Measurements from ENCODE around the gene TXNDC15. TPM values are rescaled to one million over a fixed set of nuclear protein-coding genes. Genes with fewer than 3 reads are reported as not detected.
A peak's percentile ranks its signal among the peaks of the same experiment; 100 is the strongest.
"Not testable (repeated sequence)": the region's sequence is repeated elsewhere in the genome, so short reads cannot be mapped to it uniquely, and the experiment has no call there.

Gene TXNDC15
- total and polyA plus RNA-seq, 5 donors from 2014 or later = 15.4 to 33.9 (median 17.4) TPM

- H3K4me3 Mint-ChIP-seq = peak overlapping the region in 1 of 4 donors; percentile 64
- H3K4me1 Mint-ChIP-seq = peaks cover 24 to 58% (median 44%) of the 10 kb centered on the region in 4 donors
- Histone ChIP-seq H3K4me3 (ENCODE audit: low read depth, low read length) (no peak overlapping the region), H3K27ac (ENCODE audit: insufficient read depth, low read length, poor library complexity, severe bottlenecking) (no peak overlapping the region), H3K36me3 (ENCODE audit: control insufficient read depth, insufficient read depth, low read length) (no peaks in the 10 kb centered on the region), H3K9me3 (ENCODE audit: control insufficient read depth in 2 of 2, low read length in 2 of 2) (no peaks in the 10 kb centered on the region), H3K27me3 (ENCODE audit: control insufficient read depth, insufficient read depth, low read length) (no peaks in the 10 kb centered on the region), H3K4me1 (ENCODE audit: control insufficient read depth, insufficient read depth, low read length, poor library complexity, severe bottlenecking) (peaks cover 29% of the 10 kb centered on the region)
- ATAC-seq (ENCODE audit: low read depth in 2 of 2) (no peak), DNase-seq (no peak)
- peak overlapping the region in 2 of 3 donors; percentile 2 to 34 for H3K27ac Mint-ChIP-seq
- H3K9me3 Mint-ChIP-seq = no peaks in the 10 kb centered on the region
- H3K27me3 Mint-ChIP-seq = no peaks in the 10 kb centered on the region
- H3K36me3 Mint-ChIP-seq = peaks cover 12% of the 10 kb centered on the region
Observed at GRCh38 chr5:134879456-134879855, 5.3 kb downstream of the TXNDC15 start.

- not testable (repeated sequence) for DNase-seq; H3K9me3 Mint-ChIP-seq; H3K27ac ChIP-seq (ENCODE audit: insufficient read depth, low read length, poor library complexity, severe bottlenecking); ATAC-seq (ENCODE audit: low read depth in 2 of 2); H3K9me3 ChIP-seq (ENCODE audit: control insufficient read depth in 2 of 2, low read length in 2 of 2); H3K4me3 Mint-ChIP-seq; H3K4me3 ChIP-seq (ENCODE audit: low read depth, low read length); H3K27me3 ChIP-seq (ENCODE audit: control insufficient read depth, insufficient read depth, low read length); H3K27me3 Mint-ChIP-seq; H3K36me3 ChIP-seq (ENCODE audit: control insufficient read depth, insufficient read depth, low read length)
- peaks cover 15% of the 10 kb centered on the region for H3K4me1 ChIP-seq (ENCODE audit: control insufficient read depth, insufficient read depth, low read length, poor library complexity, severe bottlenecking)
- Mint-ChIP-seq H3K27ac (peak overlapping the region in 2 of 3 donors; percentile 8 to 27), H3K36me3 (peaks cover 12% of the 10 kb centered on the region), H3K4me1 (peaks cover 23 to 55% (median 45%) of the 10 kb centered on the region in 4 donors)
Observed at GRCh38 chr5:134880937-134881336, 6.8 kb downstream of the TXNDC15 start.

GRCh38 chr5:134881711-134882110, 7.5 kb downstream of the TXNDC15 start:
- H3K4me1 ChIP-seq (ENCODE audit: control insufficient read depth, insufficient read depth, low read length, poor library complexity, severe bottlenecking); H3K4me3 Mint-ChIP-seq; H3K27ac ChIP-seq (ENCODE audit: insufficient read depth, low read length, poor library complexity, severe bottlenecking); H3K9me3 Mint-ChIP-seq; H3K4me3 ChIP-seq (ENCODE audit: low read depth, low read length); ATAC-seq (ENCODE audit: low read depth in 2 of 2); H3K27me3 ChIP-seq (ENCODE audit: control insufficient read depth, insufficient read depth, low read length); H3K27ac Mint-ChIP-seq; DNase-seq; H3K9me3 ChIP-seq (ENCODE audit: control insufficient read depth in 2 of 2, low read length in 2 of 2); H3K27me3 Mint-ChIP-seq; H3K36me3 ChIP-seq (ENCODE audit: control insufficient read depth, insufficient read depth, low read length): not testable (repeated sequence)
- peaks cover 12% of the 10 kb centered on the region for H3K36me3 Mint-ChIP-seq
- peaks cover 16 to 47% (median 39%) of the 10 kb centered on the region in 4 donors for H3K4me1 Mint-ChIP-seq

- Histone ChIP-seq H3K27me3 (ENCODE audit: control insufficient read depth, insufficient read depth, low read length) (no peaks in the 10 kb centered on the region), H3K36me3 (ENCODE audit: control insufficient read depth, insufficient read depth, low read length) (peaks cover 38% of the 10 kb centered on the region), H3K9me3 (ENCODE audit: control insufficient read depth in 2 of 2, low read length in 2 of 2) (no peaks in the 10 kb centered on the region), H3K4me1 (ENCODE audit: control insufficient read depth, insufficient read depth, low read length, poor library complexity, severe bottlenecking) (no peaks in the 10 kb centered on the region), H3K27ac (ENCODE audit: insufficient read depth, low read length, poor library complexity, severe bottlenecking) (no peak overlapping the region), H3K4me3 (ENCODE audit: low read depth, low read length) (no peak overlapping the region)
- H3K36me3 Mint-ChIP-seq = peaks cover 28% of the 10 kb centered on the region
- no peaks in the 10 kb centered on the region for H3K9me3 Mint-ChIP-seq
- ATAC-seq (ENCODE audit: low read depth in 2 of 2) = no peak
- H3K27me3 Mint-ChIP-seq = no peaks in the 10 kb centered on the region
- peaks cover 9 to 29% (median 17%) of the 10 kb centered on the region in 4 donors for H3K4me1 Mint-ChIP-seq
- H3K27ac Mint-ChIP-seq = peak overlapping the region in 2 of 3 donors; percentile 11 to 29
- peak overlapping the region in 1 of 4 donors; percentile 10 for H3K4me3 Mint-ChIP-seq
- DNase-seq = no peak
Observed at GRCh38 chr5:134887593-134888159, 13.5 kb downstream of the TXNDC15 start.

GRCh38 chr5:134889335-134889734, 15.2 kb downstream of the TXNDC15 start:
- no peak for ATAC-seq (ENCODE audit: low read depth in 2 of 2)

GRCh38 chr5:134891473-134891872, 17.3 kb downstream of the TXNDC15 start:
- Histone ChIP-seq H3K4me1 (ENCODE audit: control insufficient read depth, insufficient read depth, low read length, poor library complexity, severe bottlenecking) (no peaks in the 10 kb centered on the region), H3K27me3 (ENCODE audit: control insufficient read depth, insufficient read depth, low read length) (no peaks in the 10 kb centered on the region), H3K9me3 (ENCODE audit: control insufficient read depth in 2 of 2, low read length in 2 of 2) (no peaks in the 10 kb centered on the region), H3K4me3 (ENCODE audit: low read depth, low read length) (no peak overlapping the region), H3K36me3 (ENCODE audit: control insufficient read depth, insufficient read depth, low read length) (peaks cover 66% of the 10 kb centered on the region), H3K27ac (ENCODE audit: insufficient read depth, low read length, poor library complexity, severe bottlenecking) (no peak overlapping the region)
- Mint-ChIP-seq H3K27ac (peak overlapping the region in 1 of 3 donors; percentile 26), H3K4me1 (peaks cover 0 to 18% (median 10%) of the 10 kb centered on the region in 4 donors), H3K9me3 (no peaks in the 10 kb centered on the region), H3K36me3 (peaks cover 41% of the 10 kb centered on the region), H3K4me3 (no peak overlapping the region), H3K27me3 (no peaks in the 10 kb centered on the region)
- ATAC-seq (ENCODE audit: low read depth in 2 of 2) = no peak
- no peak for DNase-seq

More at GRCh38 chr5:134889335-134889734, 15.2 kb downstream of the TXNDC15 start:
- H3K4me3 Mint-ChIP-seq = no peak overlapping the region
- DNase-seq = no peak
- no peaks in the 10 kb centered on the region for H3K9me3 Mint-ChIP-seq
- H3K36me3 ChIP-seq (ENCODE audit: control insufficient read depth, insufficient read depth, low read length) = peaks cover 49% of the 10 kb centered on the region
- H3K27me3 ChIP-seq (ENCODE audit: control insufficient read depth, insufficient read depth, low read length) = no peaks in the 10 kb centered on the region
- H3K27ac Mint-ChIP-seq = no peak overlapping the region
- no peak overlapping the region for H3K4me3 ChIP-seq (ENCODE audit: low read depth, low read length)
- H3K27ac ChIP-seq (ENCODE audit: insufficient read depth, low read length, poor library complexity, severe bottlenecking) = no peak overlapping the region
- H3K4me1 Mint-ChIP-seq = peaks cover 10 to 29% (median 17%) of the 10 kb centered on the region in 4 donors
- no peaks in the 10 kb centered on the region for H3K4me1 ChIP-seq (ENCODE audit: control insufficient read depth, insufficient read depth, low read length, poor library complexity, severe bottlenecking)
- peaks cover 38% of the 10 kb centered on the region for H3K36me3 Mint-ChIP-seq
- H3K9me3 ChIP-seq (ENCODE audit: control insufficient read depth in 2 of 2, low read length in 2 of 2) = no peaks in the 10 kb centered on the region
- H3K27me3 Mint-ChIP-seq = no peaks in the 10 kb centered on the region

GRCh38 chr5:134892282-134892681, 18.1 kb downstream of the TXNDC15 start:
- peaks cover 62% of the 10 kb centered on the region for H3K36me3 ChIP-seq (ENCODE audit: control insufficient read depth, insufficient read depth, low read length)
- no peaks in the 10 kb centered on the region for H3K9me3 ChIP-seq (ENCODE audit: control insufficient read depth in 2 of 2, low read length in 2 of 2)
- H3K4me3 Mint-ChIP-seq = no peak overlapping the region
- DNase-seq (no peak), ATAC-seq (ENCODE audit: low read depth in 2 of 2) (no peak)
- H3K27ac ChIP-seq (ENCODE audit: insufficient read depth, low read length, poor library complexity, severe bottlenecking) = no peak overlapping the region
- H3K4me1 ChIP-seq (ENCODE audit: control insufficient read depth, insufficient read depth, low read length, poor library complexity, severe bottlenecking) = no peaks in the 10 kb centered on the region
- H3K4me3 ChIP-seq (ENCODE audit: low read depth, low read length) = no peak overlapping the region
- no peaks in the 10 kb centered on the region for H3K27me3 Mint-ChIP-seq
- no peaks in the 10 kb centered on the region for H3K27me3 ChIP-seq (ENCODE audit: control insufficient read depth, insufficient read depth, low read length)
- H3K27ac Mint-ChIP-seq = peak overlapping the region in 2 of 3 donors; percentile 21 to 52
- no peaks in the 10 kb centered on the region for H3K9me3 Mint-ChIP-seq
- peaks cover 0 to 18% (median 10%) of the 10 kb centered on the region in 4 donors for H3K4me1 Mint-ChIP-seq
- peaks cover 41% of the 10 kb centered on the region for H3K36me3 Mint-ChIP-seq

GRCh38 chr5:134892926-134893325, 18.8 kb downstream of the TXNDC15 start:
- H3K36me3 Mint-ChIP-seq = peaks cover 34% of the 10 kb centered on the region
- no peaks in the 10 kb centered on the region for H3K27me3 Mint-ChIP-seq
- no peak overlapping the region for H3K27ac Mint-ChIP-seq

More at GRCh38 chr5:134892926-134893325, 18.8 kb downstream of the TXNDC15 start:
- Mint-ChIP-seq H3K4me1 (peaks cover 0 to 16% (median 7%) of the 10 kb centered on the region in 4 donors), H3K4me3 (no peak overlapping the region), H3K9me3 (no peaks in the 10 kb centered on the region)
- DNase-seq = no peak
- no peak overlapping the region for H3K4me3 ChIP-seq (ENCODE audit: low read depth, low read length)
- no peaks in the 10 kb centered on the region for H3K27me3 ChIP-seq (ENCODE audit: control insufficient read depth, insufficient read depth, low read length)
- no peaks in the 10 kb centered on the region for H3K9me3 ChIP-seq (ENCODE audit: control insufficient read depth in 2 of 2, low read length in 2 of 2)
- H3K4me1 ChIP-seq (ENCODE audit: control insufficient read depth, insufficient read depth, low read length, poor library complexity, severe bottlenecking) = no peaks in the 10 kb centered on the region
- no peak overlapping the region for H3K27ac ChIP-seq (ENCODE audit: insufficient read depth, low read length, poor library complexity, severe bottlenecking)
- ATAC-seq (ENCODE audit: low read depth in 2 of 2) = no peak
- H3K36me3 ChIP-seq (ENCODE audit: control insufficient read depth, insufficient read depth, low read length) = peaks cover 58% of the 10 kb centered on the region
